GM11168 (cell line): ENCODE data around the gene RNF207.

ENCODE experiments used
- in situ Hi-C: fragments of 300-500 bp; cut with MboI; formaldehyde crosslinking; loops from one replicate; pipeline ENCODE4 v1.12.0; 2022; ENCODE audit warnings: low sequenced_read_pairs; ENCODE audit not compliant: unreplicated experiment

RNF207 gene

DNA sequence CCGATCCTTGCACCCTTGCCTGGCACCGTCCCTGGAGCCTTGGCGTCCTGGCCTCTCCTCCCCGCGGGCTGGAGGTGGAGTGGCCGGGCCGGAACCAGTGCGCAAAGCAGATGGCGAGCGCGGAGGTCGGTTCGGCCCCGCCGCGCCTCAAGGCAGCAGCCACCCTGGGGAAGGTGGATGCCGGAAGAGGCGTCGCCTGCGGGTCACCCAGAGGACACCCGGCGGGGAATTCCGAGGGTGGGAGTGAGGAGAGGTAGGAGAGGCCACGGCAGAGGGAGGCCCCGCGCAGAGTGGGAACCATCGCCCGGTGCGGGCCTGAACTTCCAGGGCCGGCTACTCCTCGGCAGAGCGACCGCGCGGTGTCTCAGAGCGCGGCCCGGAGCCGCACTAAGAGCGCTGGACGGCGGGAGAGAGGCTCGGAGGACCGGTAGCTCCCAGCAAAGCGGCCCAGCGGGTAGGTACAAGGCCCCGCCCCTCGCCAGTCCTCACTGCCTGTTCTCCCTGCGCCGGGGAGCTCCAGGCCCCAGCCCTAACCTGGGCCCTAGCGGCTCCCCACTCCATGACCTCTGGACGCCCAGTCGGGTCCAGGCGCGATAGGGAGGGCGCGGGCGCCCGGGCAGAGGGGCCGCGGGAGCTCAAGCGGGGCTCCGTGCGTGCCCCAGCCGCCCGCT is at the start of gene RNF207:
Gene RNF207, plus strand, starts transcription at position 271 of the 671 bp plus-strand sequence. CDS start 417 bp downstream, outside the sequence.
- in situ Hi-C loops, result no loop called here

- in situ Hi-C loops, result no loop called here
Measured at GRCh38 chr1:6157132-6157527, 48.8 kb upstream of the RNF207 start.

DNA sequence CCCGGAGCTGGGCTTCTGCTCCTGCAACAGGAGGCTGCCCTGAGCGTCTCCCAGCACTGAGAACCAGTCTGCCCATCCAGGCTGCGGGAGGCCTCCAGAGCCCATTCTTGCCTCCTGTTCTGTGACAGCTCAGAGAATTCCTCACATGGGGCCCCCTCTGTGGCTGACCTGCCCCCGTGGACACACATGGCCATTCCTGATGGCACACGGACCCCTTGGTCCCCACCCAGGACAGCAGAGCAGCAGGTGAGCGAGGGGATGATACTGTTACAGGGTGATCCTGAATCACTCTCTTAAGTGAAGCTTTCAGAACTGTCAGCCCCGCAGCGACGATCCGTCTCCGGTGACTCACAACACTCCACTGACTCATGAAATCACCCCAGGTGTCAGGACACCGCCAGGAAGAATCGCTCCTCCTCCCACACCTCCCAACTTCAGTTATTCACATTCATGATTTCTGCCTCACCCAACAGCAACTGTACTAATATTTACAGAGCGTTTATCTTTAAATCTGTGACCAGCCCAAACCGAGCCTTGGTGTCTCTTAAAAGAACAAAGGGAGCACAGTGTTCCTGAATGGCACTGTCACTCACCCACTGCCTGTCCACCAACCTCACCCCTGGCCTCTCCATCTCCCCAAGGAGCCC is 48.3 kb upstream of the RNF207 start:
- in situ Hi-C loops, result no loop called here

- in situ Hi-C loops, result no loop called here
Measured at GRCh38 chr1:6158181-6158580, 47.7 kb upstream of the RNF207 start.

DNA sequence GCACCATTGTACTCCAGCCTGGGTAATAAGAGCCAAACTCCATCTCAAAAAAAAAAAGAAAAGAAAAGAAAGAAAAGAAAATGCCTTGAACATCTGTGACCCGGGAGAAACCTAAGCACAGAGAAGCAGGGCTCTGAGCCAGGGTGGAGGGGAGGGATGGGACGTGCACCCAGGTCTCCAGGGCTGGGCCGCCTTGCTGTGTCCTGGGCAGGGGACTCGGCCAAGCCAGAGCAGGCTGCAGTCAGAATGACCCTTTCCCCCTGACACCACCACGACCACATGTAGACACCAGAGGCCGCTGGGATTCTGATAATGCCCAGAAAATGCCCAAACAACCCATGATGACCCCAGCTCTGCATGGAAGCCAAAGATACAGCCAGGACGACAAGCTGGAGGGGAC is 43.6 kb upstream of the RNF207 start:
- in situ Hi-C loops, result no loop called here

GRCh38 chr1:6162773-6163172 is 43.1 kb upstream of the RNF207 start:
- in situ Hi-C loops, result no loop called here

DNA sequence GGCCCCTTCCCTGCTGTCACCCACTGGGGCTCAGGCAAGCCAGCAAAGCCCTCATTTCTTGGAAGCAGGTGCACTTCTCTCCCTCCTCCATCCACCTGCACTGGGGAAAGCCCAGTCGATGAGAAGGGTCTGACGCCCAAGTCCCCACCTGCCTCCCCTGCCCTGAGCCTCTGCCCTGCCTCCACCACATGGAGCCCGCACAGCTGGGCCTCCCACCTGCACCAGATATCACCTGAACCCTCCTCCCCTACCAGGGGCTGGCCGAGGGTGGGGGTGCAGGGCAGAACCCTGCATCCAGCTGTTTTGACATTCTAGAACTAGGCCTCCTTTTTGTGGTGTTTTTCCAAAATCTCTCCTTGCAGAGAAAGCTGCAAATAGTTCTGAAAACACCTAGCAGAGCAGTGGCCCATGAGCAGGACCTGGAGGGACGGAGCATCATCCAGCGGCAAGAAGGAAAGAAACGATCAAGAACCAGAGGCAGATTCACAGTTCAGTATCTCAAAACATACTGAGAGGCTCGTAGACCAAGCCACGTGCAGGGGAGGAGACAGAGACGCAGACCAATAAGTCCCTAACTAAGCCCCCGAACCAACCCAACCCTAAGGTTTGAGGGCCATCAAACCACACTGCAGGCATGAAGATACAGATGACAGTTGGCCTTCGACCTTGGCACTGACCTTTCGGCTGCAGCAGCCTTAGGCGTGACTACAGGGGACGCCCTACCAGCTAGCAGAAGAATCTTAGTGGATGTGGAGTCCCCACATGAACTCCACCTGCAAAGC is 42.5 kb upstream of the RNF207 start:
- in situ Hi-C loops, result no loop called here

- in situ Hi-C loops, result no loop called here
Measured at GRCh38 chr1:6163973-6164617, 41.8 kb upstream of the RNF207 start.

DNA sequence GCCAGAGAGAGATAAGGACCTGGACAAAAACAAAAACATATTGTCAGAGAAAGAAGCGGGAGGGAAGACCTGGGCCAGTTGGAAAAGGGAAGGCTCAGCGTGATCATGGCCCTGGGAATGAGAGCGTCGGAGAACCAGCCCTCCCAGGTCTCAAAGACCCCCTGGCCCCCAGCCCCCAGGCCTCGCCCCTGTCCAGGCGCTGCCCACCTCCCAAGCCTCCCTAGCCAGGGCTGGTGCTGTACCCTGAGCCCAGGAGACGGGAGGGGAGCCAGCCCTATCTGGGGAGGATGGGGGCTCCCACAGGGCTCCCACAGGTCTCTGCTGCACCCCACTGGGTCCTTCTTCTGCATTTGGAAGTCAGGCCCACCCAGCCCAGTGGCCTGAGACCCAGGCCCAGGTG is 40.9 kb upstream of the RNF207 start:
- in situ Hi-C loops, result no loop called here

DNA sequence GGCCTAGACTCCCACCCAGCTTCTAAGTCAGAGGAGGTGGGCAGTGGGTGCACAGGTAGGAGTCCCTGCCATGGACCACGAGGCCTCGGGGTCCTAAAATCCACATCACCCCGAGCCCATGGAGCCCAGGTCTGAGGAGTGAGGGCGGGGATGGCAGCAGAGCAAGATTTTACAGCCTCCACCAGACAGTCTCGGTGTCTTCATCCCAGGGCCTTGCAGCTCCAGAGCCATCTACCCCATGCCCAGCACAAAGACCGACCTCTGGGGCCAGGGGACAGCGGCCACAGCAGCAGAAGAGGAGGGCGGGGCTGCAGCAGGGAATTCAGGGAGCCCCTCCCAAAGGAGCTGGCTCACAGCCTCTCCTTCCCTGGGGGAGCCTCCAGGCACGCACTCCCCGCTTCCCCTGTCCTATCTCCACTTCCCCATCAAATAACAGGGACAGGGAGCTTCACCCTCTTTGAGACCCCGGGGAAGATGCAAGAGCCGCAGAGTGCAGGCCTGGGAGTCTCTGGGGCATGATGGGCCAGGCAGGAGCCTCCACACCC is 40.4 kb upstream of the RNF207 start:
- in situ Hi-C loops, result no loop called here

- in situ Hi-C loops, result no loop called here
Measured at GRCh38 chr1:6166221-6166620, 39.7 kb upstream of the RNF207 start.

GRCh38 chr1:6166655-6167390 is 39.1 kb upstream of the RNF207 start:
- in situ Hi-C loops, result no loop called here

GRCh38 chr1:6167391-6168303 is 38.3 kb upstream of the RNF207 start:
- in situ Hi-C loops, result no loop called here

DNA sequence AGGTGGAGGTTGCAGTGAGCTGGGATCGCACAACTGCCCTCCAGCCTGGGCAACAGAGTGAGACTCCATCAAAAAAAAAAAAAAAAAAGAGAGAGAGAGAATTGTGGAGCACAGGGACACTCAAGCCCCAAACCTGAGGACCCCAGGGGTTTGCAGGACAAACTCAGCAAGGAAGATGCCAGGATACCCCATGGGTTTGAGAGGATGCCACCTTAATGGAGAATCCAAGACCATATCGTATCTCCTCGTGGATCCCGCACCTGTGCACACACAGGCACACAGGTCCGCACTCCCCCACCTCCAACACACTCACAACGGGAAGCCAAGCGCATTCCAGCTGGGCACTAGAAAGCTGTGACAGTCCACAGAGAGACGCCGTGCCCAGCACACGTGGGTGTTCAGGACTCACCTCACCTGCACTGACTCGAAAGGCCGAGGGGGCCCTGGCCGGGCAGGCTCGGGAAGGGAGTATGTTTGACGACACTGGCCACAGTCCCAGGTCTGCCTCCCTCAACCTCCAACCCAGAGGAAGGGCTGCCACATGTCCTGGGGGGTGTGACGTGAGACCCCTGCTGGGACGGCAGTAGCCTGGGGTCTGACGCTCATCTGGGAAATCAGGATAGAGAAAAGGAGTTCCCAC is 36.9 kb upstream of the RNF207 start:
- in situ Hi-C loops, result no loop called here

DNA sequence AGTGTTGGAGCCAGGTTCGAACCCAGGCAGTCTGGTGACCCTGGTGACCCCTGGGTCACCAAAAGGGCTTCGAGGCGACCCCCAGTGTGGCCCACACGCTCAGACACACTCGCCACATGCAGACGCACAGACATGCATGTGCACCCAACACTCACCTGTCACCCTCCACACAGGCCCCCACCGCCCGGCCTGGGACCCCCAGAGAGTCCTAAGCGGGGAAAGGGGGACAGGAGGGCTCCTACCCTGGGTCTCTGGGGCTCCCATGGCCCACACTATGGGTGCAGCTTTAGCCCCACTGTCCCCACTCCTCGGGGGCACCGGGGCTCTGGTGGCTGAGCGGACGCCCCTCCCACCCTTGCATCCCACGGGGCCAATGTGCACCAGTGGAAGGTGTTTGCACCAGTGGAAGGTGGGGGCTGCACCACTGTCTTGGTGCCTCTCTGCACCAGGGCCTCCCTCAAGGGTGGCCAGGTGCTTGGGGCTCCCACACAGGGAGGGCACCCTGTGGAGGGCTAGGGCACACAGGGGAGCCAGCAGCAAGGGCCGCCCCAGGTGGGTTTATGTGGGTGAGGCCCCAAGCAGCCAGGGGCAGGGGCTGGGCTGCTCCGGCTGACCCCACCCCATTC is 35.7 kb upstream of the RNF207 start:
- in situ Hi-C loops, result no loop called here

DNA sequence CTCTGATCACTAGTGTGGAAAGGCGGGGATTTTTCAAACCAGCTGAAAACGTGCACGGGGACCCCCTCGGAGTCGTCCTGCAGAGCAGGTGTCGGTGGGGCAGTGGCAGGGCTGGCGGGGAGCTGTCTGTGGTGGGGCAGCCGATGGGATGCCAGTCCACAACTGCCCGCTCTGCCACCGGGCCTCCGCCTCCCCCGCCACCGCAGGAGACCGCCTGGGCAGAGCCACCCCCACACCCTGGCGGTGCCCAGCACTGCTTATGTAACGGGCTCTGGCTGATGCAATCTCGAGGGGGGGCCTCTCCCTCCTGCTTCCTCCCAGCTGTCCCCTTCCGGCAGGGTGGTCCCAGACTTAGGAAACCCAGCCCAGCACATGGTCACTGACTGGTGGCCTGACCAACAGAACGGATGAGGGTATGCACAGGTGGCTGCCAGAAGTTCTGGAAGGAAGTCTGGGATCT is 35.1 kb upstream of the RNF207 start:
- in situ Hi-C loops, result no loop called here

GRCh38 chr1:6171548-6172124 is 34.3 kb upstream of the RNF207 start:
- in situ Hi-C loops, result no loop called here

DNA sequence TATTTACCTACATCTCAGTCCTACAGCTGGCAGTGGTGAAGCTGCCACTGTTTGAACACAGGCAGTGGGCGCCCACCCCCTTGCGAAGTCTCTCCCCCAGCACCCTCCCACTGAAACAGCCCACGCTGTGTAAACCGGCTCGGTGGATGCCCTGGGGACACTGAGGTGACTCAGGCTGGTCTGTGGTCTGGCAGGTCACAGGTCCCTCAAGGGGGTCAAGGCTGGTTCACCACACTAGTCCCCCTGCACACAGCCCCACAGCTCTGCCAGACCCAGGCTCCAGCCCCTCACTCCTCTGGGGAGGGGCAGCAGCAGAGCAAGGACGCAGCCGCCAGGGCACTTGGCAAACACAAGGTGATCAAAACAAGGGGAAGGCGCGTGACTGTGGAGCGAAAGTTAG is 33.4 kb upstream of the RNF207 start:
- in situ Hi-C loops, result no loop called here
